K562 (cell line): ENCODE measurements around the gene ATG12. TPM values are rescaled to one million over a fixed set of nuclear protein-coding genes. Genes with fewer than 3 reads are reported as not detected.
A peak's percentile ranks its signal among the peaks of the same experiment; 100 is the strongest.

Experiments
- ETV5 ChIP-seq: sonication (generic); formaldehyde crosslinking; IDR thresholded peaks from 2 replicates; pipeline ENCODE4 v1.4.0; 2020; ENCODE audit warnings: low read depth, mild to moderate bottlenecking, missing genetic modification reagents
- HNRNPL ChIP-seq: fragments of 200-400 bp; formaldehyde crosslinking; IDR thresholded peaks from 2 replicates; pipeline ENCODE4 v1.6.1; 2017; ENCODE audit warnings: low read depth, mild to moderate bottlenecking, low read length
- NCOA1 ChIP-seq: fragments of 450-650 bp; IDR thresholded peaks from 2 replicates; pipeline ENCODE4 v1.6.1; 2016; ENCODE audit warnings: low read depth
- NR1H2 ChIP-seq: sonication (generic); formaldehyde crosslinking; IDR thresholded peaks from 2 replicates; pipeline ENCODE4 v1.4.0; 2020; ENCODE audit warnings: mild to moderate bottlenecking, missing genetic modification reagents
- PCBP1 ChIP-seq: fragments of 200-400 bp; formaldehyde crosslinking; IDR thresholded peaks from 2 replicates; pipeline ENCODE4 v1.6.1; 2018; ENCODE audit warnings: mild to moderate bottlenecking, low read depth, low read length; ENCODE audit not compliant: poor library complexity, severe bottlenecking
- PCBP2 ChIP-seq: fragments of 200-400 bp; formaldehyde crosslinking; IDR thresholded peaks from 2 replicates; pipeline ENCODE4 v1.6.1; 2018; ENCODE audit warnings: low read length, low read depth, mild to moderate bottlenecking, moderate library complexity; ENCODE audit not compliant: poor library complexity, severe bottlenecking
- POLR2A ChIP-seq: fragments of 450-650 bp; conservative IDR thresholded peaks from 2 replicates; pipeline ENCODE4 v1.6.1; 2016
- SMAD1 ChIP-seq: fragments of 150-350 bp; IDR thresholded peaks from 2 replicates; pipeline ENCODE4 v1.6.1; 2014; ENCODE audit warnings: low read length, low read depth; ENCODE audit not compliant: partially characterized antibody
- XRCC5 ChIP-seq: fragments of 200-400 bp; formaldehyde crosslinking; IDR thresholded peaks from 2 replicates; pipeline ENCODE4 v1.6.1; 2017; ENCODE audit warnings: low read depth, mild to moderate bottlenecking, low read length
- ZKSCAN1 ChIP-seq: fragments of 150-350 bp; IDR thresholded peaks from 2 replicates; pipeline ENCODE4 v1.6.1; 2016; ENCODE audit warnings: low read depth, low read length
- ZNF436 ChIP-seq: fragments of 250-450, 450-650 bp; sonication (Bioruptor Pico); formaldehyde crosslinking; IDR thresholded peaks from 2 replicates; pipeline ENCODE4 v1.7.0; 2020; ENCODE audit warnings: mild to moderate bottlenecking
- ZNF76 ChIP-seq: fragments of 250-450 bp; sonication (Bioruptor Pico); IDR thresholded peaks from 2 replicates; pipeline ENCODE4 v1.4.0; 2020; ENCODE audit warnings: mild to moderate bottlenecking, moderate library complexity, borderline replicate concordance
- ZSCAN32 ChIP-seq: fragments of 450-650 bp; formaldehyde crosslinking; IDR thresholded peaks from 2 replicates; pipeline ENCODE4 v1.4.0; 2020; ENCODE audit warnings: mild to moderate bottlenecking, moderate library complexity
- polyA plus RNA-seq, 8 experiments: library from polyadenylated mRNA; depleted of rRNA in 4 of 8; stranded (reverse) in 5 of 8; unstranded in 3 of 8; fragments of >200 nt; fragmentation: Nextera tagmentation in 2 of 8; fragmentation: Illumina TruSeq in 1 of 8; extraction: Ambion mirVana in 2 of 8; extraction: Trizol in 1 of 8; gene quantifications; 2 replicates each; pipeline versions ENCODE4 v1.2.1 to v1.2.3, GENCODE V29; 2011 to 2014; ENCODE audit warnings: inconsistent platforms in 1 of 8, missing spikeins in 1 of 8
- total RNA-seq, 7 experiments: library from RNA; depleted of rRNA in 6 of 7; stranded (reverse); fragments of >200 nt in 6 of 7; fragmentation: Illumina TruSeq in 2 of 7; extraction: Trizol in 2 of 7; gene quantifications; 2 replicates each; pipeline versions ENCODE4 v1.2.1 to v1.2.3, GENCODE V29; 2011 to 2021; ENCODE audit warnings: low replicate concordance in 1 of 7
- TF ChIP-seq, protein P1 (sequence below): fragments of 250-450 bp; sonication (Bioruptor Pico); IDR thresholded peaks from 2 replicates; pipeline ENCODE4 v1.4.0; 2020
- TF ChIP-seq, protein P2 (sequence below): IDR thresholded peaks from 2 replicates; pipeline ENCODE4 v1.6.1; 2016; ENCODE audit warnings: missing genetic modification characterization, missing compliant biosample characterization
- TF ChIP-seq, protein P3 (sequence below): fragments of 450-650 bp; IDR thresholded peaks from 2 replicates; pipeline ENCODE4 v1.6.1; 2016; ENCODE audit warnings: missing biosample characterization, missing genetic modification characterization
- TF ChIP-seq, protein P4 (sequence below): fragments of 250-450 bp; sonication (Bioruptor Pico); IDR thresholded peaks from 2 replicates; pipeline ENCODE4 v1.9.0; 2021; ENCODE audit warnings: mild to moderate bottlenecking

The ATG12 gene
- total and polyA plus RNA-seq, 9 of the 15 experiments (the other 6 are each of a cell fraction or from before 2014, with no cell fraction given) = 21.6 to 132 (median 61.3) TPM

DNA sequence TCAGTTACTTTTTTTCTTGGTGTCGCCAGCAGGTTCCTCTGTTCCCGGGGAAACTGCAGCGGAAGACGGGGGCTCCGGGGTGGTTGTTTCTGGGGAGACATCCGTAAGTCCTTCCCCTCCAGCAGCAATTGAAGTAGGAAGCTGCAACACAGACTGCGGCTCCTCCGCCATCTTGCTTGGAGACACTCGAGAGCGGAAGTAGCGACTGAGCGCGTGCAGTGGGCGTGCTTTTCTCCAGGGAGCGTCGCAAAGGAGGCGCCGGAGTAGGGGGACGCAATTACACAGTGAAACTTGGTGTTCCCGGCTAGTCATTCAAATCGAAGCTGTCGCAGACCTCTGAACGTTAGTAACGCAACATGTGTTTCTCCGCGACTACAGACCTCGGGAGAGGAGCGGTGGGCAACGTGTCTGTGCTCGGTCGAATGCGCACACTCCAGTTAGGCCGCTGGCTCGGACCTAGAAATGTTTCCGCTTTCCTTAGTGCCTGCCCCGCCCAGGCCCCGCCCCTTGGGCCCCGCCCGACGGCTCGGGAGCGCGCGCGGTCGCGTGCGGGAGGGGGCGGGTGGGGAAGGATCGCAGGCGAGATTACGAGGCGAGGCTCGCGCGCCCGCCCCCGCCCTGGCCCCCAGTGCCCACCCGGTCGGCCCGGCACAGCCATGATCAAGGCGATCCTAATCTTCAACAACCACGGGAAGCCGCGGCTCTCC, at the start of gene ATG12, which contains the start of gene AP3S1 (continued):
- TF ChIP-seq, protein P1, sequence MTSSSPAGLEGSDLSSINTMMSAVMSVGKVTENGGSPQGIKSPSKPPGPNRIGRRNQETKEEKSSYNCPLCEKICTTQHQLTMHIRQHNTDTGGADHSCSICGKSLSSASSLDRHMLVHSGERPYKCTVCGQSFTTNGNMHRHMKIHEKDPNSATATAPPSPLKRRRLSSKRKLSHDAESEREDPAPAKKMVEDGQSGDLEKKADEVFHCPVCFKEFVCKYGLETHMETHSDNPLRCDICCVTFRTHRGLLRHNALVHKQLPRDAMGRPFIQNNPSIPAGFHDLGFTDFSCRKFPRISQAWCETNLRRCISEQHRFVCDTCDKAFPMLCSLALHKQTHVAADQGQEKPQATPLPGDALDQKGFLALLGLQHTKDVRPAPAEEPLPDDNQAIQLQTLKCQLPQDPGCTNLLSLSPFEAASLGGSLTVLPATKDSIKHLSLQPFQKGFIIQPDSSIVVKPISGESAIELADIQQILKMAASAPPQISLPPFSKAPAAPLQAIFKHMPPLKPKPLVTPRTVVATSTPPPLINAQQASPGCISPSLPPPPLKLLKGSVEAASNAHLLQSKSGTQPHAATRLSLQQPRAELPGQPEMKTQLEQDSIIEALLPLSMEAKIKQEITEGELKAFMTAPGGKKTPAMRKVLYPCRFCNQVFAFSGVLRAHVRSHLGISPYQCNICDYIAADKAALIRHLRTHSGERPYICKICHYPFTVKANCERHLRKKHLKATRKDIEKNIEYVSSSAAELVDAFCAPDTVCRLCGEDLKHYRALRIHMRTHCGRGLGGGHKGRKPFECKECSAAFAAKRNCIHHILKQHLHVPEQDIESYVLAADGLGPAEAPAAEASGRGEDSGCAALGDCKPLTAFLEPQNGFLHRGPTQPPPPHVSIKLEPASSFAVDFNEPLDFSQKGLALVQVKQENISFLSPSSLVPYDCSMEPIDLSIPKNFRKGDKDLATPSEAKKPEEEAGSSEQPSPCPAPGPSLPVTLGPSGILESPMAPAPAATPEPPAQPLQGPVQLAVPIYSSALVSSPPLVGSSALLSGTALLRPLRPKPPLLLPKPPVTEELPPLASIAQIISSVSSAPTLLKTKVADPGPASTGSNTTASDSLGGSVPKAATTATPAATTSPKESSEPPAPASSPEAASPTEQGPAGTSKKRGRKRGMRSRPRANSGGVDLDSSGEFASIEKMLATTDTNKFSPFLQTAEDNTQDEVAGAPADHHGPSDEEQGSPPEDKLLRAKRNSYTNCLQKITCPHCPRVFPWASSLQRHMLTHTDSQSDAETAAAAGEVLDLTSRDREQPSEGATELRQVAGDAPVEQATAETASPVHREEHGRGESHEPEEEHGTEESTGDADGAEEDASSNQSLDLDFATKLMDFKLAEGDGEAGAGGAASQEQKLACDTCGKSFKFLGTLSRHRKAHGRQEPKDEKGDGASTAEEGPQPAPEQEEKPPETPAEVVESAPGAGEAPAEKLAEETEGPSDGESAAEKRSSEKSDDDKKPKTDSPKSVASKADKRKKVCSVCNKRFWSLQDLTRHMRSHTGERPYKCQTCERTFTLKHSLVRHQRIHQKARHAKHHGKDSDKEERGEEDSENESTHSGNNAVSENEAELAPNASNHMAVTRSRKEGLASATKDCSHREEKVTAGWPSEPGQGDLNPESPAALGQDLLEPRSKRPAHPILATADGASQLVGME (CRISPR knock-in tag) = no peak
- TF ChIP-seq ETV5 (CRISPR knock-in tag) (peak; percentile 88), PCBP1 (no peak), ZKSCAN1 (0 out of 2 replicates have a peak, but pooled peaks have one; percentile 24), POLR2A (peak; percentile 95), PCBP2 (no peak), NR1H2 (CRISPR knock-in tag) (no peak), ZNF436 (no peak), HNRNPL (no peak), XRCC5 (no peak; the same call in 1 of the 2 replicates), ZNF76 (CRISPR knock-in tag) (peak; percentile 35; the same call in 1 of the 2 replicates), ZSCAN32 (no peak), NCOA1 (peak; percentile 42; the same call in 1 of the 2 replicates), SMAD1 (no peak)
- TF ChIP-seq, protein P2, sequence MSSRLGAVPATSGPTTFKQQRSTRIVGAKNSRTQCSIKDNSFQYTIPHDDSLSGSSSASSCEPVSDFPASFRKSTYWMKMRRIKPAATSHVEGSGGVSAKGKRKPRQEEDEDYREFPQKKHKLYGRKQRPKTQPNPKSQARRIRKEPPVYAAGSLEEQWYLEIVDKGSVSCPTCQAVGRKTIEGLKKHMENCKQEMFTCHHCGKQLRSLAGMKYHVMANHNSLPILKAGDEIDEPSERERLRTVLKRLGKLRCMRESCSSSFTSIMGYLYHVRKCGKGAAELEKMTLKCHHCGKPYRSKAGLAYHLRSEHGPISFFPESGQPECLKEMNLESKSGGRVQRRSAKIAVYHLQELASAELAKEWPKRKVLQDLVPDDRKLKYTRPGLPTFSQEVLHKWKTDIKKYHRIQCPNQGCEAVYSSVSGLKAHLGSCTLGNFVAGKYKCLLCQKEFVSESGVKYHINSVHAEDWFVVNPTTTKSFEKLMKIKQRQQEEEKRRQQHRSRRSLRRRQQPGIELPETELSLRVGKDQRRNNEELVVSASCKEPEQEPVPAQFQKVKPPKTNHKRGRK (tag) = no peak
- TF ChIP-seq, protein P3, sequence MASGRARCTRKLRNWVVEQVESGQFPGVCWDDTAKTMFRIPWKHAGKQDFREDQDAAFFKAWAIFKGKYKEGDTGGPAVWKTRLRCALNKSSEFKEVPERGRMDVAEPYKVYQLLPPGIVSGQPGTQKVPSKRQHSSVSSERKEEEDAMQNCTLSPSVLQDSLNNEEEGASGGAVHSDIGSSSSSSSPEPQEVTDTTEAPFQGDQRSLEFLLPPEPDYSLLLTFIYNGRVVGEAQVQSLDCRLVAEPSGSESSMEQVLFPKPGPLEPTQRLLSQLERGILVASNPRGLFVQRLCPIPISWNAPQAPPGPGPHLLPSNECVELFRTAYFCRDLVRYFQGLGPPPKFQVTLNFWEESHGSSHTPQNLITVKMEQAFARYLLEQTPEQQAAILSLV (tag) = no peak
- TF ChIP-seq, protein P4, sequence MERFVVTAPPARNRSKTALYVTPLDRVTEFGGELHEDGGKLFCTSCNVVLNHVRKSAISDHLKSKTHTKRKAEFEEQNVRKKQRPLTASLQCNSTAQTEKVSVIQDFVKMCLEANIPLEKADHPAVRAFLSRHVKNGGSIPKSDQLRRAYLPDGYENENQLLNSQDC = no peak
